ENCODE data around the gene CLEC4C.

CLEC4C gene

DNA sequence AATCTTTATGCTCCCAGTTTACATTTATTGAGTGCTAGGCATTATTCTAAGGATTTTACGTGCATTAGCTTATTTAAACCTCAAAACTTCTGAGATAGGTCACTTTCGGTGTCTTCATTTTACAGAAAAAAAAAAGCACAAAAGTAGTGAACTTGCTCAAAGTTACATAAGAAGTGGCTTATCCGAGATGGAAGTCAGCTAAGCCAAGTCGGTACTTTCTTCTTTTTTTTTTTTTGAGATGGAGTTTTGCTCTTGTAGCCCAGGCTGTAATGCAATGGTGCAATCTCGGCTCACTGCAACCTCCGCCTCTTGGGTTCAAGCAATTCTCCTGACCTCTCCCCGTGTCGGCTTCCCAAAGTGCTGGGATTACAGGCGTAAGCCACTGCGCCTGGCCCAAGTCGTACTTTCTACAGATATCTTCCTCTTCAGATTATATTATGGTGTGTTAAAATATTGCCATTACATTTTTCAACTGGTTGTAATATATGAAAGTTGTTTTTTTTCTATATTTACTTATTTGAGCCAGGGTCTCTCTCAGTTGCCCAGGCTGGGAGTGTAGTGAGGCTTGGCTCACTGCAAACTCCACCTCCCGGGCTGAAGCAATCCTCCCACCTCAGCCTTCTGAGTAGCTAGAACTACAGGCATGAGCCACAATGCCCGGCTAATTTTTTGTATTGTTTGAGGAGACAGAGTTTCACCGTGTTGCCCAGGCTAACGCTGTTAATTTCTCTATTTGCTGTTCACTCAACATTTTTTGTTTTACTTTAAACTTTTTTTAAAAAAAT lies 27.0 kb downstream of the CLEC4C start:
- DNase-seq: no peak

DNA sequence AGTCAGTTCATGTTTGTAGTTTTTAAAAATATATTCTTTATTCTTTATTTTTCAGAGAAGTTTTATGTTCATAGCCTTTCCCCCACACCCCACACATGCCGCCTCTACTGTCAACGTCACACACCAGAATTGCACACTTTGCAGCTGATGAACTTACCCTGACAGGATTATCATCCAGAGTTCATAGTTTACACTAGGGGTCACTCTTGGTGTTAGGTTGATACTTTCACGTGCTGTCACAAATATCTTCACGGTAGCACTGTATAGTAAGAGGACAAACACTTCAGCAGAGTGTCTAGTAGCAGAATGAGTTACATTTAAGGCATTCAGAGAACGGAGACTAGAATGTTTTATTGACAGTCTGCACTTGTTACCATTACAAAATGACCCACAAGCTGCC lies 30.8 kb downstream of the CLEC4C start:
- DNase-seq: peak; percentile 42 to 50

DNA sequence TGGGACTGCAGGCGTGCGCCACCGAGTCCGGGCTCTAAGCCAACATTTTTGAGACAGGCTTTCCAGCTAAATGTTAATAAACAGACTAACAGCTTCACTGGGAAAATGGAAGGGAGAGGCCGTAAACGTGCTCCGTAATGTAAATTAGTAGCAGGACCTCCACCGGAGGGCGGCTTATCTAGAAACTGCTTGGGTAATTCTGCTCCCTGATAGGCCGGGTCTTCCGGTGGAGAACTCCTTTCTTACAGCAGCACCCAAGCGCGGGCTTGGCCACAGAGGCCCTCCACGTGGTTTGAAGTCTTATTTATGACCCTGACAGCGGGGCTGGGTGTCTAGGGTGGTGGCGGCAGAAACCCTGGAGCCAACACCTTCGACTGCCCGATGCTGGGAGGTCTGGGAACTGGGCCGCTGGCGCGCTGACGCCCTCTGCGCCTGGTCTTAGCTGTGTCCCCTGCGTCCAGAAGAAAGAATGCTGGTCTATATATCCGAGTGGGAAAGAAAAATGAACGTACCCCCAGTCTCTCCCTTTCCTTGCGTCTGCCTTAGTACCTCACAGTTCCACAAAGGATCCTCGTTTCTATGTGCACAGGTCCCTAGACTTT lies 34.2 kb downstream of the CLEC4C start:
- DNase-seq: no peak

DNA sequence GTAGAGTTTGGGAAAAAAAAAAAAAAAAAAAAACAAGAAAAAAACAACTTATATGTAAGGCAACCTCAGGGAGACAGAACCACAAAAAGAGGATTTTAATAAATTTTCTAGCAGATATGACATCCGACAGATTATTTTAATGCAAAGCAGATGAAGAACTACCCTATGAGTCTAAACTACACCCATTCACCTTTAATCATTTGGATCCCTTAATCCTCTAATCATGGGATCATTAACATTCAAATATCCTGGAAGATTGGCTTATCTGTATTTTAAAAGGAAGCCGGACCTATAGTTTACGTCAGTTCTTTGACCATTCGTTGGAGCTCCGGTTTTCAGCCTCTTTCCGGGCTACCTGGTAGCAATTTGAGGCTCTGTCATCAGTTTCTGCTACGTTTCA lies 36.0 kb downstream of the CLEC4C start, which contains the start of gene DPPA3:
Gene DPPA3, plus strand, starts transcription at position 301 of the 400 bp plus-strand sequence. CDS start 138 bp downstream, outside the sequence.
- DNase-seq: no peak

DNA sequence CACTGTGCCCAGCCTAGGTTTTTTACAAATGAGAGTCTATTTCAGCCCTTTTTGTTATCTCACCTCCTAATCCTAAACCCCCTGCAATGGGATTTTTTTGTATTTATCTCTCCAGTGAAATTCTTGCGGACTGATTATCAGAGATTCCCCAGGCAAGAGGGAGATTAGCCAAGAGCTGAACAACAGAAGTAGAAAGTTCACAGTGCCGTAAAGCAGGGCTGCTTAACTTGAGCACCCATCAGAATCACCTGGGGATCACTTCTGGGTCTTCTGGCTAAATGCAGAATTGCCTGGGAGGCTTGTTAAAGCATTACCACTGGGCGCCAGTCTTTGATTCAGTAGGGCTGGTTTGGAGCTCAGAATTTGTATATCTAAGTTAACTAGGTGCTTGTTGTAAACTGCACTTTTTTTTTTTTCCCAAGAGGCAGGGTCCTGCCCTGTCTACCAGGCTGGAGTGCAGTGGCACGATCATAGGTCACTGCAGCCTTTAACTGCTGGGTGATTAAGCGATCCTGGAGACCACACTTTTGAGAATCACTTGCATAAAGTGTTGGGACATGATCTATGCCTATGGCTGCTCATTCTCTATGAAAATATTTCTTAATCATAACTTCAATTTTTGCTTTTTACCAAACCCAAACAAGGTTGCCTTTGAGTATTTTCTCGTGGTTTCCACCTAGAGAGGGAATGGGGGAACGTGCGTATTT lies 37.1 kb downstream of the CLEC4C start:
- no peak for DNase-seq

DNA sequence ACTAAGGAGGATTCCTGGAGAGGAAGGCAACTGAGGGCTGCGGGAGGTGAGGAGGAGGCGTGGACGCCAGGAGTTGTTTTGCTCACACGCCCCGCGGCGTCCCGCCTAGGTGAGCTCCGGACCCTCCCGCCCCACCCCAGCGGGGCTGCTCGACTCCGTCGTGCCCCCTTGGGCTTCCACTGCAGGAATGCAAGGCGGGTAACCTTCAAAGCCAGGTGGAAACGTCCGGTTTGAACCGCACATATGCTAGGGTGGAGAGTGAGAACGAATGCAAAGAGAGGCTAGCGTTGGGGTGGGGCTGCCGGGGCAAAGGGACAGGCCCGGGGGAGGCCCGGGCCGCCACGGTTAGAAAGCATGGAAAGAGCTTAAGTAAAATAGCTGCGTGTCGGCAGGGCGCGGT lies 41.3 kb downstream of the CLEC4C start:
- no peak for DNase-seq

DNA sequence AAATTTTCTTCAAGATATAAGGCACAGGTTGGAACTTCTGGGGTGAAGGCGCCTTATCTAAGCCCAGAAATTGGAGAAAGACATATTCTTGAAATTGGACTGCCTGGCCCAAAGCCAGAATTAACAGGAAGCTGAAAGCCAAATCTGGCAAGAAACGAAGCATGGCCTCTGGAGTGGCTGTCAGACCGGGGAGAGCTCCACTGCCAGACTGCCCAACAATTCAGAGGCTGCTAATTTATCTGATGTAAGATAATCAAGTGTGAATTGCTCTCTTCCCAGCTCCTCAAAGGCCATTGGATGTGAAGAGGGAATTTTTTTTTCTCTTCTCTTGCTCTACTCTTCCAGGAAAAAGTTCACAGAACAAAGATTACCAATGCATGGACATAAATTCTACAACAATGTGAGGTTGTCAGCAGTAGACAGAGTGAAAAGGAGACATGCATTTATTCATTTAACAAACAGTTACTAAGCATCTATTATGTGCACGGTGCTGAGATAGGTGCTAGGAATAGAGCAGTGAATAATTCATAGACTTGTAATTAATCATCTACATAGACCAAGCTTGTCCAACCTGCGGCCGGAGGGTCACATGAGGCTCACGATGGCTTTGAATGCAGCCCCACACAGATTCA lies 51.5 kb downstream of the CLEC4C start, which contains the start of gene GDF3:
Gene GDF3, minus strand, starts transcription at position 210 of the 632 bp plus-strand sequence. Its CDS starts 47 bp downstream, at position 163.
- DNase-seq: no peak

DNA sequence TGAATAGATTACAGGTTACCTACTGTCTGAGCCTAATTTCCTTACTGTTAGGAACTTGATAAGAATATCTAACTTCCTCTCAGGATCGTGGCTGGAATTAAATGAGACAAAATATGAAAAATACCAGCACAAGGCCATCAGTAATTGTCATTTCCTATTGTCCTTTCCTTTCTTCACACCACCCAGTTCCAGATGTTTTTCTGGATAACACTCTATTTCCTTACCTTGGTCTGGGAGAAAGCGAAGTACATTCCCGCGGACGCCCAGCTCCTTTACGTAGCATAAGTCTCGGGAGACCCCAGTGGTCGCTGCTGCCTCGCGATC lies 52.0 kb downstream of the CLEC4C start:
- DNase-seq: no peak

DNA sequence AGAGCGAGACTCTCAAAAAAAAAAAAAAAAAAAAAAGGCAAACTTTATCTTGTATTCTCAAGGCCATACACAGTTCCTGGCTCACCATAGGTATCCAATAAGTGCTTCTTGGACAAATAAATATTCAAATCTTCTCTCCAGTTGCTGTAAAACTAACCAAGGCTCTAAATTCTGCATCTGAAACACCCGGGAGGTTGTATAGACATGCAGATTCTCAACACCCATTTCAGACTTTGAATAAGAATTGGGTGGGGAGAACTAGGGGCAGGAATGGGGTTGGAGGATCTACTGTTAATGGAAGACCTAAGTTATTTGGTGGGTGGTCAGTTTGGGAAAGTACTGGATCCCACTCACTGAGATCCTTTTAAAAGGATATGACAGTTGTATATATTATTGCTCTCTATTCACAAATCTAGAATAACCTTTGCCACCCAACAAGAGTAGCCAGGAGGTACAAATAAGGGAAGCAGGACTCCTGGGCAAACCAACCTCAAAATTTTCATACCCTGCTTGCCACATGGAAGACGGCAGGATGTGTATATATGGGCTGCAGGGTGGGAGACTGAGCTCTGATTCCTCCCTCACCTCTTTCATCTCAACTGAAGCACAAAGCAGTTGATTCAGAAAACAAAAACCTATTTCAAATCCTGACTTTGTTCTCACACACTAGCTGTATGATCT lies 52.5 kb downstream of the CLEC4C start:
- no peak for DNase-seq

DNA sequence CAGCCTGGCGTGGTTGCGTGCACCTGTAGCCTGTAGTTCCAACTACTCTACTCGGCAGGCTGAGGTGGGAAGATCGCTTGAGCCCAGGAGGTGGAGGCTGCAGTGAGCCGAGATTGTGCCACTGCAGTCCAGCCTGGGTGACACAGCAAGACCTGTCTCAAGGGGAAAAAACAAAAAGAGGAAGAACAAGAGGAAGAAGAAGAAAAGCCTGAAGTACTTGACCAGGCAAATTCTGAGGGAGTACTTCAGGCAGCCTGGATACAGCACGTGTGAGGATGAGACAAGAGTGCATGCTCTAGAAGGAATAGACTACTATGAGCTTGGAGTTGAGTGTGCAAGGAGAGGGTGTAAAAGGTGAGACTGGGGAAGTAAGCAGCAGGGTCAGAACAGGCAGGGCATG lies 53.4 kb downstream of the CLEC4C start:
- peak; percentile 35 to 54 for DNase-seq

DNA sequence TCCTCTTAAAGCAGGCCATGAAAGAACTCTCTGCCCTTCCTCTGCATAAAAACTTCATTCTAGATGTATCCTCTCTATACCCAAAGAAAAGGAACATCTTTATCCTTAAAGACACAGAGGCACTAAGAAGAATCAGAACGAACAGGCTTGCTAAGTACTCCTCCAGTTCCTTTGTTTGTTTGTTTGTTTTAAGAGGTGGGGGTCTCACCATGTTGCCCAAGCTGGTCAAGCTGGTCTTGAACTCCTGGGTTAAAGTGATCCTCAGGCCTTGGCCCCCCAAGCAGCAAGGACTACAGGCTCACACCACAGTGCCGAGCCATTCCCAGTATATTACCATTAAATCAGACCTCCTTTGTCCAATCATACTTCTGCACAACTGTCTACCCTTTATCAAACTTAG lies 65.6 kb downstream of the CLEC4C start:
- DNase-seq: no peak

Data from AML-193 (cell line).